H9 (cell line): Measurements from ENCODE around the gene DGKH. TPM values are rescaled to one million over a fixed set of nuclear protein-coding genes. Genes with fewer than 3 reads are reported as not detected.

Experiments used
- DNase-seq: peaks from one replicate; pipeline ENCODE4 v3.0.0-alpha.2; 2017
- H2AFZ ChIP-seq: one replicate; pipeline ENCODE4 v1.6.1; 2013; ENCODE audit warnings: mild to moderate bottlenecking, low read length, control low read depth, moderate library complexity
- H2AK5ac ChIP-seq: 2 replicates; pipeline ENCODE4 v1.6.1; 2013; ENCODE audit warnings: low read length, control low read depth, mixed read lengths; ENCODE audit not compliant: insufficient read length
- H2BK120ac ChIP-seq: one replicate; pipeline ENCODE4 v1.6.1; 2013; ENCODE audit warnings: low read depth, mild to moderate bottlenecking, low read length, control low read depth, inconsistent platforms; ENCODE audit not compliant: poor library complexity, severe bottlenecking
- H2BK12ac ChIP-seq: 2 replicates; pipeline ENCODE4 v1.6.1; 2013; ENCODE audit warnings: low read length, control low read depth, mixed read lengths, low read depth; ENCODE audit not compliant: insufficient read length
- H2BK15ac ChIP-seq: 2 replicates; pipeline ENCODE4 v1.6.1; 2013; ENCODE audit warnings: low read depth, low read length, control low read depth
- H2BK20ac ChIP-seq: one replicate; pipeline ENCODE4 v1.6.1; 2013; ENCODE audit warnings: low read depth, mild to moderate bottlenecking, low read length, control low read depth, inconsistent platforms; ENCODE audit not compliant: poor library complexity, severe bottlenecking
- H2BK5ac ChIP-seq: 2 replicates; pipeline ENCODE4 v1.6.1; 2013; ENCODE audit warnings: low read length, control low read depth, mixed read lengths; ENCODE audit not compliant: insufficient read length
- H3K14ac ChIP-seq: 2 replicates; pipeline ENCODE4 v1.6.1; 2013; ENCODE audit warnings: low read length, control low read depth; ENCODE audit not compliant: insufficient read depth
- H3K18ac ChIP-seq: 2 replicates; pipeline ENCODE4 v1.6.1; 2013; ENCODE audit warnings: low read depth, mild to moderate bottlenecking, mixed read lengths, low read length, control low read depth; ENCODE audit not compliant: insufficient read length
- H3K23ac ChIP-seq: 2 replicates; pipeline ENCODE4 v1.6.1; 2013; ENCODE audit warnings: low read length, control low read depth, mixed read lengths, low read depth; ENCODE audit not compliant: insufficient read length
- H3K23me2 ChIP-seq: 2 replicates; pipeline ENCODE4 v1.6.1; 2013; ENCODE audit warnings: low read depth, mild to moderate bottlenecking, mixed read lengths, low read length, control low read depth; ENCODE audit not compliant: insufficient read length, poor library complexity, severe bottlenecking
- H3K27ac ChIP-seq: 2 replicates; pipeline ENCODE4 v1.5.1; 2013; ENCODE audit warnings: low read length, control low read depth, mixed read lengths, low read depth; ENCODE audit not compliant: insufficient read length
- H3K27me3 ChIP-seq: 2 replicates; pipeline ENCODE4 v1.6.1; 2013; ENCODE audit warnings: low read length, control low read depth, inconsistent platforms; ENCODE audit not compliant: insufficient read depth
- H3K4ac ChIP-seq: 2 replicates; pipeline ENCODE4 v1.6.1; 2013; ENCODE audit warnings: low read depth, mild to moderate bottlenecking, control low read depth, inconsistent platforms, low read length, moderate library complexity
- H3K4me1 ChIP-seq: 2 replicates; pipeline ENCODE4 v1.6.1; 2013; ENCODE audit warnings: low read length, control low read depth, inconsistent platforms; ENCODE audit not compliant: insufficient read depth
- H3K4me2 ChIP-seq: 2 replicates; pipeline ENCODE4 v1.6.1; 2013; ENCODE audit warnings: low read length, control low read depth, mixed read lengths; ENCODE audit not compliant: insufficient read length, insufficient read depth
- H3K56ac ChIP-seq: 2 replicates; pipeline ENCODE4 v1.6.1; 2013; ENCODE audit warnings: low read depth, mild to moderate bottlenecking, mixed read lengths, low read length, control low read depth; ENCODE audit not compliant: insufficient read length
- H3K79me1 ChIP-seq: 2 replicates; pipeline ENCODE4 v1.6.1; 2013; ENCODE audit warnings: low read depth, mild to moderate bottlenecking, moderate library complexity, low read length, control low read depth, inconsistent platforms; ENCODE audit not compliant: insufficient read depth, poor library complexity, severe bottlenecking
- H3K79me2 ChIP-seq: 2 replicates; pipeline ENCODE4 v1.6.1; 2013; ENCODE audit warnings: low read length, control low read depth, inconsistent platforms; ENCODE audit not compliant: insufficient read depth
- H3K9ac ChIP-seq: 2 replicates; pipeline ENCODE4 v1.6.1; 2013; ENCODE audit warnings: low read length, control low read depth, mixed read lengths; ENCODE audit not compliant: insufficient read length; ENCODE audit errors: extremely low read depth
- H3K9me3 ChIP-seq: one replicate; pipeline ENCODE4 v1.6.1; 2013; ENCODE audit warnings: low read depth, low read length, inconsistent platforms; ENCODE audit not compliant: control insufficient read depth
- H3T11ph ChIP-seq: one replicate; pipeline ENCODE4 v1.6.1; 2013; ENCODE audit warnings: mild to moderate bottlenecking, low read length, control low read depth, inconsistent platforms
- H4K20me1 ChIP-seq: one replicate; pipeline ENCODE4 v1.6.1; 2013; ENCODE audit not compliant: control insufficient read depth, insufficient read length, insufficient read depth
- H4K5ac ChIP-seq: 2 replicates; pipeline ENCODE4 v1.6.1; 2013; ENCODE audit warnings: low read depth, mild to moderate bottlenecking, mixed read lengths, low read length, control low read depth; ENCODE audit not compliant: insufficient read length
- H4K8ac ChIP-seq: replicated peaks from 2 replicates; pipeline ENCODE4 v1.6.1; 2013; ENCODE audit warnings: low read length, control low read depth, mixed read lengths, low read depth; ENCODE audit not compliant: insufficient read length
- H4K91ac ChIP-seq: 2 replicates; pipeline ENCODE4 v1.6.1; 2013; ENCODE audit warnings: low read depth, mild to moderate bottlenecking, moderate library complexity, mixed read lengths, low read length, control low read depth; ENCODE audit not compliant: insufficient read length
- H3K27ac Mint-ChIP-seq, 3 experiments: 2 replicates in 2 of 3; 3 replicates in 1 of 3; pipeline ENCODE4 v1.8.0; 2020 to 2021; ENCODE audit warnings: mixed read lengths in 3 of 3, mild to moderate bottlenecking in 1 of 3, moderate library complexity in 1 of 3
- H3K27me3 Mint-ChIP-seq: 2 replicates; pipeline ENCODE4 v1.8.0; 2021; ENCODE audit warnings: low read depth, mild to moderate bottlenecking, moderate library complexity, mixed read lengths
- H3K36me3 Mint-ChIP-seq, 3 experiments: 2 replicates in 2 of 3; 3 replicates in 1 of 3; pipeline ENCODE4 v1.8.0; 2020 to 2021; ENCODE audit warnings: low read depth in 3 of 3, mixed read lengths in 3 of 3; ENCODE audit not compliant: insufficient read depth in 1 of 3
- H3K4me1 Mint-ChIP-seq, 2 experiments: 2 replicates each; pipeline ENCODE4 v1.8.0; 2020; ENCODE audit warnings: mixed read lengths in 2 of 2
- H3K4me3 Mint-ChIP-seq, 2 experiments: 2 replicates in 1 of 2; 3 replicates in 1 of 2; pipeline ENCODE4 v1.8.0; 2020 to 2021; ENCODE audit warnings: mild to moderate bottlenecking in 2 of 2, mixed read lengths in 2 of 2, moderate library complexity in 1 of 2
- H3K9me3 Mint-ChIP-seq, 2 experiments: 2 replicates in 1 of 2; 3 replicates in 1 of 2; pipeline ENCODE4 v1.8.0; 2020; ENCODE audit warnings: mild to moderate bottlenecking in 2 of 2, mixed read lengths in 2 of 2, moderate library complexity in 1 of 2
- WGBS: extraction: QIAGEN DNeasy Blood & Tissue Kit; methylation state at CpG from one replicate; pipeline ENCODE4 v1.1.7; 2013; ENCODE audit warnings: missing lambda C conversion rate, low lambda C conversion rate, mixed read lengths; ENCODE audit not compliant: insufficient read length; ENCODE audit errors: extremely low coverage; 5-methylcytosine and 5-hydroxymethylcytosine counted together
- total RNA-seq: library from RNA; stranded (reverse); gene quantifications from 2 replicates; pipeline ENCODE4 v1.2.1, GENCODE V29; 2021
- TF ChIP-seq, protein P1 (sequence below): fragments of 200-600 bp; sonication (generic); conservative IDR thresholded peaks from 3 replicates; pipeline ENCODE4 v1.8.0; 2021; ENCODE audit warnings: antibody characterized with exemption, mild to moderate bottlenecking

The DGKH gene
- total RNA-seq, 1 experiment from 2014 or later = 8.6 TPM

- Histone ChIP-seq H3K27ac (no peak overlapping the region), H4K8ac (no peak overlapping the region), H3K18ac (peak overlapping the region; percentile 89), H3K79me1 (no peaks in the 10 kb centered on the region), H2BK120ac (no peak overlapping the region), H3K4ac (no peak overlapping the region), H3K14ac (peak overlapping the region; percentile 83), H3K23me2 (peaks cover 21% of the 10 kb centered on the region), H3K27me3 (no peaks in the 10 kb centered on the region; the same call in 1 of the 2 replicates), H3K79me2 (no peaks in the 10 kb centered on the region), H2BK20ac (no peak overlapping the region), H2AK5ac (no peak overlapping the region), H3T11ph (no peak overlapping the region), H4K91ac (no peak overlapping the region), H3K4me1 (no peaks in the 10 kb centered on the region), H2BK12ac (no peak overlapping the region), H3K4me2 (peak overlapping the region; percentile 92), H3K9ac (peak overlapping the region; percentile 67), H2BK5ac (no peak overlapping the region), H3K9me3 (no peaks in the 10 kb centered on the region), H3K56ac (no peak overlapping the region), H2BK15ac (no peak overlapping the region), H4K20me1 (no peaks in the 10 kb centered on the region), H3K23ac (no peak overlapping the region), H2AFZ (no peak overlapping the region), H4K5ac (no peak overlapping the region)
- H3K27ac Mint-ChIP-seq = no peak overlapping the region
- H3K36me3 Mint-ChIP-seq = no peaks in the 10 kb centered on the region
- H3K9me3 Mint-ChIP-seq = no peaks in the 10 kb centered on the region
- peaks cover 9 to 11% of the 10 kb centered on the region in 2 experiments for H3K4me1 Mint-ChIP-seq
- TF ChIP-seq, protein P1, sequence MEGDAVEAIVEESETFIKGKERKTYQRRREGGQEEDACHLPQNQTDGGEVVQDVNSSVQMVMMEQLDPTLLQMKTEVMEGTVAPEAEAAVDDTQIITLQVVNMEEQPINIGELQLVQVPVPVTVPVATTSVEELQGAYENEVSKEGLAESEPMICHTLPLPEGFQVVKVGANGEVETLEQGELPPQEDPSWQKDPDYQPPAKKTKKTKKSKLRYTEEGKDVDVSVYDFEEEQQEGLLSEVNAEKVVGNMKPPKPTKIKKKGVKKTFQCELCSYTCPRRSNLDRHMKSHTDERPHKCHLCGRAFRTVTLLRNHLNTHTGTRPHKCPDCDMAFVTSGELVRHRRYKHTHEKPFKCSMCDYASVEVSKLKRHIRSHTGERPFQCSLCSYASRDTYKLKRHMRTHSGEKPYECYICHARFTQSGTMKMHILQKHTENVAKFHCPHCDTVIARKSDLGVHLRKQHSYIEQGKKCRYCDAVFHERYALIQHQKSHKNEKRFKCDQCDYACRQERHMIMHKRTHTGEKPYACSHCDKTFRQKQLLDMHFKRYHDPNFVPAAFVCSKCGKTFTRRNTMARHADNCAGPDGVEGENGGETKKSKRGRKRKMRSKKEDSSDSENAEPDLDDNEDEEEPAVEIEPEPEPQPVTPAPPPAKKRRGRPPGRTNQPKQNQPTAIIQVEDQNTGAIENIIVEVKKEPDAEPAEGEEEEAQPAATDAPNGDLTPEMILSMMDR = no peak
- peak overlapping the region; percentile 76 to 77 for H3K4me3 Mint-ChIP-seq
- peaks cover 37% of the 10 kb centered on the region for H3K27me3 Mint-ChIP-seq
- no CpG with 5 or more reads among the region's 11 CpGs for WGBS
- DNase-seq = no peak
These were observed 986 bp downstream of the DGKH start for GRCh38 chr13:42049454-42049813.
